K562 (cell line): Measurements from ENCODE around the gene RREB1. TPM values are rescaled to one million over a fixed set of nuclear protein-coding genes. Genes with fewer than 3 reads are reported as not detected.
A peak's percentile ranks its signal among the peaks of the same experiment; 100 is the strongest.

Experiments used
- CAMTA2 ChIP-seq: fragments of 250-450 bp; sonication (Bioruptor Pico); conservative IDR thresholded peaks from 2 replicates; pipeline ENCODE4 v1.5.1; 2022
- CBX5 ChIP-seq: IDR thresholded peaks from 2 replicates; pipeline ENCODE4 v1.6.1; 2014; ENCODE audit warnings: low read depth, borderline replicate concordance
- CHD7 ChIP-seq: fragments of 200-600 bp; sonication (generic); IDR thresholded peaks from one replicate; pipeline ENCODE4 v1.6.1; 2012; ENCODE audit warnings: mild to moderate bottlenecking, low read depth, low read length, inconsistent platforms
- CREBBP ChIP-seq: IDR thresholded peaks from one replicate; pipeline ENCODE4 v1.6.1; 2012; ENCODE audit warnings: low read depth, mild to moderate bottlenecking, control low read depth, inconsistent platforms, low read length
- ETS1 ChIP-seq: conservative IDR thresholded peaks from 2 replicates; pipeline ENCODE4 v1.6.1; 2011; ENCODE audit warnings: low read depth, mild to moderate bottlenecking, low read length; ENCODE audit not compliant: control insufficient read depth
- FOXM1 ChIP-seq, 2 experiments: fragments of 450-650 bp in 1 of 2; sonication (generic) in 1 of 2; formaldehyde crosslinking in 1 of 2; IDR thresholded peaks; 2 replicates each; pipeline versions ENCODE4 v1.6.1 to v1.9.0; 2017 to 2022; ENCODE audit warnings: low read depth in 2 of 2, mild to moderate bottlenecking in 2 of 2, missing genetic modification reagents in 1 of 2, moderate library complexity in 1 of 2
- HDAC1 ChIP-seq, 2 experiments: fragments of 450-650 bp; IDR thresholded peaks; 2 replicates each; pipeline ENCODE4 v1.6.1; 2016 to 2017; ENCODE audit warnings: inconsistent platforms in 1 of 2, mild to moderate bottlenecking in 1 of 2, moderate library complexity in 1 of 2
- PML ChIP-seq: IDR thresholded peaks from 2 replicates; pipeline ENCODE4 v1.6.1; 2012; ENCODE audit warnings: low read length, inconsistent platforms
- POU5F1 ChIP-seq: fragments of 150-350 bp; IDR thresholded peaks from 2 replicates; pipeline ENCODE4 v1.6.1; 2014; ENCODE audit warnings: borderline replicate concordance, low read length, low read depth, mild to moderate bottlenecking; ENCODE audit not compliant: partially characterized antibody
- PTTG1 ChIP-seq: fragments of 450-650 bp; IDR thresholded peaks from 2 replicates; pipeline ENCODE4 v1.6.1; 2016; ENCODE audit warnings: low read depth, mild to moderate bottlenecking, missing genetic modification characterization, missing compliant biosample characterization
- RBM39 ChIP-seq: fragments of 200-400 bp; formaldehyde crosslinking; optimal IDR thresholded peaks from 2 replicates; pipeline ENCODE3; 2018; ENCODE audit warnings: low read depth, low read length
- ZBTB26 ChIP-seq: fragments of 450-650 bp; formaldehyde crosslinking; IDR thresholded peaks from 2 replicates; pipeline ENCODE4 v1.4.0; 2022; ENCODE audit warnings: missing genetic modification characterization
- ZNF224 ChIP-seq: sonication (generic); formaldehyde crosslinking; IDR thresholded peaks from 2 replicates; pipeline ENCODE4 v1.8.0; 2022; ENCODE audit warnings: mild to moderate bottlenecking, missing genetic modification reagents
- polyA plus RNA-seq, 8 experiments: library from polyadenylated mRNA; depleted of rRNA in 4 of 8; stranded (reverse) in 5 of 8; unstranded in 3 of 8; fragments of >200 nt; fragmentation: Nextera tagmentation in 2 of 8; fragmentation: Illumina TruSeq in 1 of 8; extraction: Ambion mirVana in 2 of 8; extraction: Trizol in 1 of 8; gene quantifications; 2 replicates each; pipeline versions ENCODE4 v1.2.1 to v1.2.3, GENCODE V29; 2011 to 2014; ENCODE audit warnings: inconsistent platforms in 1 of 8, missing spikeins in 1 of 8
- total RNA-seq, 7 experiments: library from RNA; depleted of rRNA in 6 of 7; stranded (reverse); fragments of >200 nt in 6 of 7; fragmentation: Illumina TruSeq in 2 of 7; extraction: Trizol in 2 of 7; gene quantifications; 2 replicates each; pipeline versions ENCODE4 v1.2.1 to v1.2.3, GENCODE V29; 2011 to 2021; ENCODE audit warnings: low replicate concordance in 1 of 7

The RREB1 gene
- total and polyA plus RNA-seq, 9 of the 15 experiments (the other 6 are each of a cell fraction or from before 2014, with no cell fraction given) = 3.3 to 64.2 (median 19.3) TPM

- TF ChIP-seq PTTG1 (no peak), RBM39 (no peak), POU5F1 (no peak), FOXM1 (IDR thresholded peaks at IDR 0.05; ENCODE audit: low read depth) (no peak), FOXM1 (CRISPR knock-in tag; IDR thresholded peaks at IDR 0.05; ENCODE audit: low read depth) (no peak), ETS1 (no peak), ZBTB26 (no peak), HDAC1 (IDR thresholded peaks at IDR 0.05) (no peak), ZNF224 (CRISPR knock-in tag) (no peak), CAMTA2 (CRISPR knock-in tag) (no peak), CHD7 (no peak), CREBBP (no peak), CBX5 (no peak), PML (0 out of 2 replicates have a peak, but pooled peaks have one; percentile 4)
Observed at GRCh38 chr6:7169296-7169721, 61.5 kb downstream of the RREB1 start (continued).
